GM21528 (cell line): ENCODE results near the gene ADD1.

Experiments used
- ATAC-seq: cut with Tn5 transposase; IDR thresholded peaks from one replicate; pipeline ENCODE4 v1.9.1; 2021; ENCODE audit warnings: mild to moderate bottlenecking, moderate library complexity; ENCODE audit not compliant: unreplicated experiment, low FRiP score

ADD1 gene

DNA sequence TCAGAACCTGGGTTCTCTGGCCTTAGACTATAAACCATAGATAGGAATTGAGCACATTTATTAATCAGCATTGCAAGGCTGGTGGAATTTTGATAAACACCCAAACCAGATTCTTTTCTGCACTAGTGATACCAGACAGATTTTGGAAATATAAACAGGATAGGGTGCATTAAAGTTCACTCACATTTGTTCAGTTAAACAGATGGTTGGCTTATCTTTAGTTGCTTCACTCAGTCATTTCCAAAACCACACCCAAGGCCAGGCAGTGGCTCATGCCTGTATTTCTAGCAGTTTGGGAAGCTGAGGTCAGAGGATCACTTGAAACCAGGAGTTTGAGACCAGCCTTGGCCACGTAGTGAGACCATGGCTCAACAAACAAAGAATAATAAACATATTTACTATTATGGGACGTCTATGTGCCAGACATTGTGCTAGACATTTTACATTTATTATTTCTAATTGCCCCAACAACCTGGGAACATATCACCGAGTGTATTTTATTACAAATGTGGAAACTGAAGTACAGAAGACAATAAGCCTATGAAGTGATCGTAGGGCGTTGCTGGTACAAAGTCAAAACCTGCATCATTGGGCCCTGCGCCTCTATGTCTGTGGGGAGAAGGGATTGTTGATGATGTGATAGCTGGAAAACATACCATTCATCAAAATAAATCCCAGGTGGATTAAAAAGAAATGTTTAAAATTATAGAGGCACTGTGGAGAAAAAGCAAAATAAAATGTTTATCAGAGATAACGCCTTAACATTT lies 15.0 kb downstream of the ADD1 start:
- ATAC-seq = no peak

GRCh38 chr4:2859514-2859913 lies 15.9 kb downstream of the ADD1 start:
- no peak for ATAC-seq

DNA sequence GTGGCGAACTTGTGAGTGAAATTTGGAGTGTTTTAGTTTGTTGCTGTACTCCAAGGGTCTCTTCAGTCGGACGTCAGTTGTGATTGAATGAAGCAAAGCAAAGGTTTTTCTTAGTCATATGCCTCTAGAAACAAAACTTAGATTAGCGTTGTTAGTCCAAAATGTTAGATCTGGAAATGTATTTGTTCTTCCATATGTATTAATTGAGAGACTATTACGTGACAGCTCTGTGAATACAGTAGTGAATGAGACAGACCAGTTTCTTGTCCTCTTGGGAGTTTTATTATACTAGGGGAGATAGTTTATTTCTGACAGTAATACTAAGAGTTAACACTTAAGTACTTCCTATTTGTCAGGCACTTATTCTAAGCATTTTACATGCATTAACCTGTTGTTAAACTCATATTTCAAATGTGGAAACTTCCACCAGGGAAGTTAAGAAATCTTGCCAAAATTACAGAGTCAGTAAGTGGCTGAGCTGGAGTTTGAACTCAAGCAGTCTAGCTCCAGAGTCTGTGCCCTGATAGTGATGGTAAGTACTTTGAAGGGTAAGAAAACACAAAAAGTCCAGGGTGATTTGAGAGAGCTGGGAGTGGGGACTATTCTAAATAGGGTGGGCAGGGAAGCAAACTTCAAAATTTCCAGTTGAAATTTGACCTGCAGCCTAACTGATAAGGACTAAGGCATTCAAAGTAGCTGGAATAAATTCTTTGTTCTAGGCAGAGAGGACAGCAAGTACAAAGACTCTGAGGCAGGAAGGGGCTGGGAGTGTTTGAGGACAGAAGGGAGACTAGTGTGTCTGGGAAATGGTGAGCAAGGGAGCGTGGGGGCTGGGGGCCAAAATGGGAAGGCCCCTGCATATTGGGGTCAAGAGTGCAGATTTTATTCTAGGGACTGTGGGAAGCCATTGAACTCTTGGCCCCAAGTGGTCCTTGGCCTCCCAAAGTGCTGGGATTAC lies 17.0 kb downstream of the ADD1 start:
- ATAC-seq = no peak

DNA sequence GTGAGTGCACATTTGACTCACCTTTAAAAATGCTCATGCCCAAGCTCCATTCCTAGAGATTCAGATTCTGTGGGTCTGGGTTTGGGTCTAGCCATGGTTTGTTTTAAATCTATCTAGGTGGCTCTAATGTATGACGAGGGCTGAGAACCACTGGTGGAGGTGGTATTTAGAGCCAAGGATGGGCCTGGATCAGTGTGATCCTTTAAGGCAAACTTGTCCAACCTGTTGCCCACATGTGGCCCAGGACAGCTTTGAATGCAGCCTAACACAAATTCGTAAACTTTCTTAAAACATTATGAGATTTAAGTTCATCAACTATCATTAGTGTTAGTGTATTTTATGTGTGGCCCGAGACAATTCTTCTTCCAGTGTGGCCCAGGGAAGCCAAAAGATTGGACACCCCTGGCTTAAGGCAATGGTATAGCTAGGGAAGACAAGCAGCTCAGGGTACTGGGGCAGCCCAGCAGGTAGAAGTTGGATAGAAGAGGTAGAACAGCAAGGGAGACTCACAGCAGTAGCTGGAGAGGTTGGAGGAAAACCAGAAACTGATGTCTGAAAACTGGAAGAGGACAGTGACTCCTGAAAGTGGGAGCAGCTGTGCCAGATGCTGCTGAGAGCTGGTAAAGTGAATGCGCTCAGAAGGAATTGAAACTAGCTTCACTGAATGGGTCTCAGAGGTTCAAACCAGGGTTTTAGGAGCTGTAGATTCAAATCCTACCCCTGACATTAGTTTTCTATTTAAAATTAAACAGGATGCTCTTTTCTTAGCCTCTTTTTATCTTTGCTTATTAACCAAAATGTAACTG lies 18.2 kb downstream of the ADD1 start:
- peak; percentile 59 for ATAC-seq

- ATAC-seq = no peak
Measured at GRCh38 chr4:2862528-2862927, 18.9 kb downstream of the ADD1 start.

DNA sequence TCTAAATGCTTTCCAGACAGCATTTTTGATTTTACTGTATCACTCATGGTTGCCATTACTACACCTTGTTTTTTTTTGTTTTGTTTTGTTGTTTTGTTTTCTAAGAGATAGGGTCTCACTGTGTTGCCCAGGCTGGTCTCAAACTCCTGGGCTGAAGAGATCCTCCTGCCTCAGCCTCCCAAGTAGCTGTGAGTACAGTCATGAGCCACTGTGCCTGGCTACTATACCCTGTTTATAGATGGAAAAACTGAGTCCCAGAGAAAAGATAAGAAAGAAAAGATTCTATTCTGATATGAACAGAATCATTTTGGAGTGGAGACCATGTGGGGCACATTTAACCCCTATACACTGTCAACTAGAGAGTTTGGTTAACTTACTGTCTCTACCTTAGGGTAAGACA lies 20.0 kb downstream of the ADD1 start:
- ATAC-seq = no peak

- ATAC-seq = no peak
Measured at GRCh38 chr4:2865196-2865780, 21.6 kb downstream of the ADD1 start.

DNA sequence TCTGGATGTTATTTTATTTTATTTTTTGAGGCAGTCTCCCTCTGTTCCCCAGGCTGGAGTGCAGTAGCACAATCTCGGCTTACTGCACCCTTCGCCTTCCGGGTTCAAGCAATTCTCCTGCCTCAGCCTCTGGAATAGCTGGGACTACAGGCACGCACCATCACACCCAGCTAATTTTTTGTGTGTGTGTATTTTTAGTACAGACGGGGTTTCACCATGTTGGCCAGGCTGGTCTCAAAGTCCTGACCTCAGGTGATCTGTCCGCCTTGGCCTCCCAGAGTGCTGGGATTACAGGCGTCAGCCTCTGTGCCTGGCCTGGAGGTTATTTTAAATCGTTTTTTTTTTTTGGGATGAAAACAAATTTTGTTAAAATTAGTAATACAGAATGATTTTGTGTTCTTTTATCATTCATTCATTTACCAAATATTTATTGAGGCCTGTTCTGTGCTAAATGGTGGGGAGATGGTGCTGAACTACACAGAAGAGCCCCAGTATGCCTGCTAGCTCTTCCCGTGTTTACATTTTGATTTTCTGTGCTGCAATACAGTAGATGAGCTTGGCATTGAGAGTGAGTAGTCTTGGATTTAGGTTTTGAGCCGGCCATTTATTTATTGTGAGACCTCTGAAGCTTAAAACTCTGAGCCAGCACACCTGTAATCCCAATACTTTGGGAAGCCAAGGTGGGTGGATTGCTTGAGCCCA lies 22.7 kb downstream of the ADD1 start:
- no peak for ATAC-seq

- ATAC-seq = no peak
Measured at GRCh38 chr4:2866891-2867290, 23.2 kb downstream of the ADD1 start.

GRCh38 chr4:2867758-2868491 lies 24.3 kb downstream of the ADD1 start:
- no peak for ATAC-seq

DNA sequence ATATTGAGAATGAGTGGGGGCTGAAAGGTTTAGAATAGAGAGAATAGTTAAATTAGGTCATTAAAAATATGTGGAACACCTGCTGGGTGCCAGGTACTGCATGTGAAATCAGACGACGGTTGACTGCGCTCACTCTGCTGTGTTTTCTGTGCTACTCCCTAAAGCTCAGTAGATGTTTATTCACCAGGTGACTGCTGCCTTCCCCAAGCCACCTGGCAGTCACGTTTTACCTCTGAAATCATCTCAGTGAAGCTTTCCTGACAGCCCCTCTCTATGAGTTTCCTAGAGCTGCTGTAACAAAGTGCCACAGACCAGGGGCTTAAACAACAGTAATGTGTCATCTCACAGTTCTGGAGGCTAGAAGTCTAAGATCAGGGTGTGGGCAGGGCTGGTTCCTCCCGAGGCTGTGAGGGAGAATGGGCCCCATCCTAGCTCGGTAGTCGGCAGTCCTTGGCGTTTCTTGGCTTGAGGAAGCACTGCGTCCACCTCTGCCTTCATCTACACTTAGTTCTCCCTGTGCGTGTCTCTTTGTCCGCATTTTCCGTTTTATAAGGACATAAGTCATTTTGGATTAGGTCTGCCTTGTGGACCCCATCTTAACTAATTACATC lies 25.3 kb downstream of the ADD1 start:
- ATAC-seq = no peak

DNA sequence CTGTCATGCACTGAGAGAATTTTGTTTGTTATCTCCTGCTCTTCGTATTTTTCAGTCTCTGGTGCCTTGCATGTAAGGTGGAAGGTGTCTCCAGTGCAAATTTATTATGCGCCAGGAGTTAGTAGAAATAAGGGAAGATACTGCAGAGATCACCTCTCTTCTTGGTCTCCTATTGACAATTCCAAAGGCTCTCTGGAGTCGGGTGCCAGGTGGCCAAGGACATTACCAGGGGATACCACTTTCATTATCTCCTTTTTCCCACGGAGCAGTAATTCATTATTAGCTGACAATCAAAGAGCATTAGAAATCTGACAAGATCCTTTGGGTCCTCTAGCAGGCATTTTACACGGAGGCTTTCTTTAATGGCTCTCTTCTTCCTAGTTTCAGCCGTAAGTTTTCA lies 26.0 kb downstream of the ADD1 start:
- ATAC-seq = no peak

DNA sequence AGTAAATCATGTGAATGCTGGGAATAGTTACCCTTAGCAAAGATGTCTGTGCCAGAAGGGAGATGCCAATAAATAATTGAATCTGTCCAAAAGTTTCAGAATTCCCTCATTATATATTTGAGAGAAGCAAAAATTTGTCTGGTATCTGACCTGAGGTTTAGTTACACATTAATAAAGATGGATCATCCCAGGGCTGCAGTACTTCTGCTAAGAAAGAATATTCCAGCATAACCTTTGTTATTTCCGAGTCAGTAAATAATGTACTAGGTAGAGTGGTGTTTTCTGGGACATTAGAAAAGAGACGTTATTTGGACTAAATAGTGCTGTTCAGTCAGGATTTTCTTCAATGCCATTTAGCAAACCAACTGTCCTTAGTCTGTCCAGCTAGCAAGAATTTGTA lies 26.4 kb downstream of the ADD1 start:
- no peak for ATAC-seq

- ATAC-seq = no peak
Measured at GRCh38 chr4:2871466-2871865, 27.8 kb downstream of the ADD1 start.

GRCh38 chr4:2871911-2872310 lies 28.3 kb downstream of the ADD1 start:
- ATAC-seq = no peak

- no peak for ATAC-seq
Measured at GRCh38 chr4:2873329-2873728, 29.7 kb downstream of the ADD1 start.

- no peak for ATAC-seq
Measured at GRCh38 chr4:2874861-2875260, 31.2 kb downstream of the ADD1 start.

GRCh38 chr4:2875556-2875955 lies 31.9 kb downstream of the ADD1 start:
- no peak for ATAC-seq

- ATAC-seq = no peak
Measured at GRCh38 chr4:2878346-2878745, 34.7 kb downstream of the ADD1 start.
